HepG2 (cell line): ENCODE results near the gene HSD3B7. TPM values are rescaled to one million over a fixed set of nuclear protein-coding genes. Genes with fewer than 3 reads are reported as not detected.
A peak's percentile ranks its signal among the peaks of the same experiment; 100 is the strongest.

Experiments used
- ARID2 ChIP-seq: sonication (generic); formaldehyde crosslinking; IDR thresholded peaks from 2 replicates; pipeline ENCODE4 v1.8.1; 2022; ENCODE audit warnings: mild to moderate bottlenecking, missing genetic modification reagents, borderline replicate concordance
- CHD2 ChIP-seq: IDR thresholded peaks from 2 replicates; pipeline ENCODE4 v1.6.1; 2011; ENCODE audit warnings: low read depth, low read length, improper control_type of control experiment
- HBP1 ChIP-seq: IDR thresholded peaks from 2 replicates; pipeline ENCODE4 v1.6.1; 2016; ENCODE audit warnings: low read depth, control low read depth
- PAWR ChIP-seq: sonication (generic); formaldehyde crosslinking; IDR thresholded peaks from 2 replicates; pipeline ENCODE4 v1.4.0; 2020; ENCODE audit warnings: missing genetic modification reagents, mild to moderate bottlenecking, borderline replicate concordance
- SRF ChIP-seq: IDR thresholded peaks from 2 replicates; pipeline ENCODE4 v1.6.1; 2011; ENCODE audit warnings: mild to moderate bottlenecking, low read depth, low read length, moderate library complexity
- SSRP1 ChIP-seq: IDR thresholded peaks from 2 replicates; pipeline ENCODE4 v1.6.1; 2016; ENCODE audit warnings: control low read depth
- ZBTB4 ChIP-seq: sonication (generic); formaldehyde crosslinking; IDR thresholded peaks from 2 replicates; pipeline ENCODE4 v1.4.0; 2020; ENCODE audit warnings: missing genetic modification reagents, mild to moderate bottlenecking, borderline replicate concordance
- ZMAT3 ChIP-seq: sonication (generic); formaldehyde crosslinking; conservative IDR thresholded peaks from 2 replicates; pipeline ENCODE4 v1.7.0; 2021; ENCODE audit warnings: missing genetic modification reagents
- ZNF275 ChIP-seq: sonication (generic); formaldehyde crosslinking; IDR thresholded peaks from 2 replicates; pipeline ENCODE4 v1.8.0; 2022; ENCODE audit warnings: missing genetic modification reagents, mild to moderate bottlenecking, inconsistent platforms, borderline replicate concordance
- ZNF367 ChIP-seq: sonication (generic); formaldehyde crosslinking; IDR thresholded peaks from 2 replicates; pipeline ENCODE4 v1.4.0; 2020; ENCODE audit warnings: missing genetic modification reagents, borderline replicate concordance
- ZNF749 ChIP-seq: sonication (generic); formaldehyde crosslinking; IDR thresholded peaks from 2 replicates; pipeline ENCODE4 v1.8.0; 2022; ENCODE audit warnings: mild to moderate bottlenecking, missing genetic modification reagents, moderate library complexity, borderline replicate concordance
- polyA plus RNA-seq, 8 experiments: library from polyadenylated mRNA; depleted of rRNA in 3 of 8; stranded (reverse) in 7 of 8; unstranded in 1 of 8; fragments of >200 nt; fragmentation: Illumina TruSeq in 4 of 8; extraction: Trizol in 4 of 8; gene quantifications; 2 replicates each; pipeline versions ENCODE4 v1.2.1 to v1.2.3, GENCODE V29; 2011 to 2016; ENCODE audit warnings: low read depth in 4 of 8, missing spikeins in 1 of 8, mixed read lengths in 1 of 8; ENCODE audit not compliant: insufficient read depth in 1 of 8
- total RNA-seq, 5 experiments: library from RNA; depleted of rRNA; stranded (reverse); fragments of >200 nt; fragmentation: Illumina TruSeq; extraction: Trizol; gene quantifications; 2 replicates each; pipeline ENCODE4 v1.2.3, GENCODE V29; 2016; ENCODE audit warnings: low read depth in 1 of 5
- TF ChIP-seq, protein P1 (sequence below): IDR thresholded peaks from 2 replicates; pipeline ENCODE4 v1.6.1; 2012; ENCODE audit warnings: low read length, improper control_type of control experiment
- TF ChIP-seq, protein P2 (sequence below): sonication (generic); formaldehyde crosslinking; IDR thresholded peaks from 2 replicates; pipeline ENCODE4 v1.4.0; 2020; ENCODE audit warnings: mild to moderate bottlenecking, low read depth, missing genetic modification reagents

HSD3B7 gene
- total and polyA plus RNA-seq, 2 of the 13 experiments (the other 11 are each of a cell fraction or from before 2014, with no cell fraction given) = 32.9 to 69.7 TPM

GRCh38 chr16:31032736-31033708 is 48.0 kb downstream of the HSD3B7 start, which contains the start of gene STX4 (continued):
- TF ChIP-seq, protein P1, sequence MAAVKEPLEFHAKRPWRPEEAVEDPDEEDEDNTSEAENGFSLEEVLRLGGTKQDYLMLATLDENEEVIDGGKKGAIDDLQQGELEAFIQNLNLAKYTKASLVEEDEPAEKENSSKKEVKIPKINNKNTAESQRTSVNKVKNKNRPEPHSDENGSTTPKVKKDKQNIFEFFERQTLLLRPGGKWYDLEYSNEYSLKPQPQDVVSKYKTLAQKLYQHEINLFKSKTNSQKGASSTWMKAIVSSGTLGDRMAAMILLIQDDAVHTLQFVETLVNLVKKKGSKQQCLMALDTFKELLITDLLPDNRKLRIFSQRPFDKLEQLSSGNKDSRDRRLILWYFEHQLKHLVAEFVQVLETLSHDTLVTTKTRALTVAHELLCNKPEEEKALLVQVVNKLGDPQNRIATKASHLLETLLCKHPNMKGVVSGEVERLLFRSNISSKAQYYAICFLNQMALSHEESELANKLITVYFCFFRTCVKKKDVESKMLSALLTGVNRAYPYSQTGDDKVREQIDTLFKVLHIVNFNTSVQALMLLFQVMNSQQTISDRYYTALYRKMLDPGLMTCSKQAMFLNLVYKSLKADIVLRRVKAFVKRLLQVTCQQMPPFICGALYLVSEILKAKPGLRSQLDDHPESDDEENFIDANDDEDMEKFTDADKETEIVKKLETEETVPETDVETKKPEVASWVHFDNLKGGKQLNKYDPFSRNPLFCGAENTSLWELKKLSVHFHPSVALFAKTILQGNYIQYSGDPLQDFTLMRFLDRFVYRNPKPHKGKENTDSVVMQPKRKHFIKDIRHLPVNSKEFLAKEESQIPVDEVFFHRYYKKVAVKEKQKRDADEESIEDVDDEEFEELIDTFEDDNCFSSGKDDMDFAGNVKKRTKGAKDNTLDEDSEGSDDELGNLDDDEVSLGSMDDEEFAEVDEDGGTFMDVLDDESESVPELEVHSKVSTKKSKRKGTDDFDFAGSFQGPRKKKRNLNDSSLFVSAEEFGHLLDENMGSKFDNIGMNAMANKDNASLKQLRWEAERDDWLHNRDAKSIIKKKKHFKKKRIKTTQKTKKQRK = no peak
- peak; percentile 97 for TF ChIP-seq SRF
- peak; percentile 70; the same call in 1 of the 2 replicates for TF ChIP-seq ZBTB4 (CRISPR knock-in tag)
- TF ChIP-seq, protein P2, sequence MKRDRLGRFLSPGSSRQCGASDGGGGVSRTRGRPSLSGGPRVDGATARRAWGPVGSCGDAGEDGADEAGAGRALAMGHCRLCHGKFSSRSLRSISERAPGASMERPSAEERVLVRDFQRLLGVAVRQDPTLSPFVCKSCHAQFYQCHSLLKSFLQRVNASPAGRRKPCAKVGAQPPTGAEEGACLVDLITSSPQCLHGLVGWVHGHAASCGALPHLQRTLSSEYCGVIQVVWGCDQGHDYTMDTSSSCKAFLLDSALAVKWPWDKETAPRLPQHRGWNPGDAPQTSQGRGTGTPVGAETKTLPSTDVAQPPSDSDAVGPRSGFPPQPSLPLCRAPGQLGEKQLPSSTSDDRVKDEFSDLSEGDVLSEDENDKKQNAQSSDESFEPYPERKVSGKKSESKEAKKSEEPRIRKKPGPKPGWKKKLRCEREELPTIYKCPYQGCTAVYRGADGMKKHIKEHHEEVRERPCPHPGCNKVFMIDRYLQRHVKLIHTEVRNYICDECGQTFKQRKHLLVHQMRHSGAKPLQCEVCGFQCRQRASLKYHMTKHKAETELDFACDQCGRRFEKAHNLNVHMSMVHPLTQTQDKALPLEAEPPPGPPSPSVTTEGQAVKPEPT = peak; percentile 58; the same call in 1 of the 2 replicates
- TF ChIP-seq ARID2 (CRISPR knock-in tag) = 0 out of 2 replicates have a peak, but pooled peaks have one; percentile 88
- no peak for TF ChIP-seq CHD2
- no peak for TF ChIP-seq ZMAT3 (CRISPR knock-in tag)
- no peak for TF ChIP-seq SSRP1 (CRISPR knock-in tag)
- no peak for TF ChIP-seq PAWR (CRISPR knock-in tag)
- peak; percentile 56; the same call in 1 of the 2 replicates for TF ChIP-seq ZNF367 (CRISPR knock-in tag)
- TF ChIP-seq ZNF749 (CRISPR knock-in tag) = peak; percentile 73; the same call in 1 of the 2 replicates
- peak; percentile 74; the same call in 1 of the 2 replicates for TF ChIP-seq ZNF275
- TF ChIP-seq HBP1 (CRISPR knock-in tag) = no peak
